NCI-H82 treated with DMSO at 0.1 percent for 48 hours (cell line): ENCODE measurements around the gene ZC3H18.

Experiments used
- DNase-seq: peaks from one replicate; lab custom pipeline; 2025; ENCODE audit not compliant: unreplicated experiment; lab: John Stamatoyannopoulos, UW

Gene ZC3H18

GRCh38 chr16:88671806-88672205, 101.6 kb downstream of the ZC3H18 start:
- DNase-seq = no peak

GRCh38 chr16:88672776-88673175, 102.6 kb downstream of the ZC3H18 start:
- no peak for DNase-seq

- DNase-seq = no peak
Observed at GRCh38 chr16:88673716-88674379, 103.6 kb downstream of the ZC3H18 start.

- no peak for DNase-seq
Observed at GRCh38 chr16:88676502-88677242, 106.5 kb downstream of the ZC3H18 start.

GRCh38 chr16:88677721-88678120, 107.5 kb downstream of the ZC3H18 start:
- no peak for DNase-seq

- DNase-seq = no peak
Observed at GRCh38 chr16:88678224-88678979, 108.2 kb downstream of the ZC3H18 start.

- no peak for DNase-seq
Observed at GRCh38 chr16:88680554-88681083, 110.4 kb downstream of the ZC3H18 start.

- no peak for DNase-seq
Observed at GRCh38 chr16:88681084-88681680, 111.0 kb downstream of the ZC3H18 start.
